Measurements from ENCODE around the gene MCCD1. TPM values are rescaled to one million over a fixed set of nuclear protein-coding genes. Genes with fewer than 3 reads are reported as not detected.
"Not testable (repeated sequence)": the region's sequence is repeated elsewhere in the genome, so short reads cannot be mapped to it uniquely, and the experiment has no call there.

Gene MCCD1
- total RNA-seq, 6 experiments from 2014 or later: not detected

DNA sequence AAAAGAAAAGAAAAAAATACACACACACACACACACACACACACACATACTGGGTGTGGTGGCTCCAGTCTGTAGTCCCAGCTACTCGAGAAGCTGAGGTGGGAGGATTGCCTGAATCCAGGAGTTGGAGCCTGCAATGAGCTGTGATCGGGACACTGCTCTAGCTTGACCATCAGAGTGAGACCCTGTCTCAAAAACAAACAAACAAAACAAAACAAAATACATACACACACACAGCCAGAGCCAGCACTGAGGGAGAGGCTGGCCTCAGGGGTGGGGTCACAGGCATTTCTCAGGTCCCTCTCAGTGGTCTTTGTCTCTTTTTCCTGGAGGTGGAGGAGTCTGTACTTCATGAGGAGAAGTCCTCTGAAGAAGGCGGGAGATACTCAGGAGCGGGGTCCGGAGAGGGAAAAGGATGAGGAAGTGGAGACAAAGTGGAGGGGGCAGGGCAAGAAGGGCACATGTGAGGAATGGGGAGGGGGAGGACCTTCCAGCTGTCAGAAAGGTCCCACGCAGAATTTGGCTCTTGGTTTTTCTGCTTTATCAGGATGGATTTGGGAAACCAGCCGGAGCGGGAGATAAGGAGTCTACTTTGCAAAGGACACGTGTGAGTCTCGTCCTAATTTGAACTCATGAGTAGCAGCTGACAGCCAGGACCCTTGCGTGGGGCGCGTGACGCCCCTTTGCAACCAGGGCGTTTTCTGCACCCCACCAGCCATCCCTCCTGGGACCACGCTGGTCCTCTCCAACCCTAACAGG lies 38.5 kb upstream of the MCCD1 start:
- no peak overlapping the region for H3K4me3 ChIP-seq
- 50% methylated on average over 6 of the region's 16 CpGs for WGBS (ENCODE audit: insufficient coverage, low coverage, low lambda C conversion rate, missing lambda C conversion rate)
- intact Hi-C loops (cut with DNase I): no loop called here
- ATAC-seq (no peak), DNase-seq (no peak)
- no peak overlapping the region for H3K27ac ChIP-seq
- no peaks in the 10 kb centered on the region for H3K4me1 ChIP-seq
- no peaks in the 10 kb centered on the region for H3K9me3 ChIP-seq
- no peaks in the 10 kb centered on the region for H3K36me3 ChIP-seq
- no peak for TF ChIP-seq POLR2A (IDR thresholded peaks at IDR 0.05)
- TF ChIP-seq, protein P1, sequence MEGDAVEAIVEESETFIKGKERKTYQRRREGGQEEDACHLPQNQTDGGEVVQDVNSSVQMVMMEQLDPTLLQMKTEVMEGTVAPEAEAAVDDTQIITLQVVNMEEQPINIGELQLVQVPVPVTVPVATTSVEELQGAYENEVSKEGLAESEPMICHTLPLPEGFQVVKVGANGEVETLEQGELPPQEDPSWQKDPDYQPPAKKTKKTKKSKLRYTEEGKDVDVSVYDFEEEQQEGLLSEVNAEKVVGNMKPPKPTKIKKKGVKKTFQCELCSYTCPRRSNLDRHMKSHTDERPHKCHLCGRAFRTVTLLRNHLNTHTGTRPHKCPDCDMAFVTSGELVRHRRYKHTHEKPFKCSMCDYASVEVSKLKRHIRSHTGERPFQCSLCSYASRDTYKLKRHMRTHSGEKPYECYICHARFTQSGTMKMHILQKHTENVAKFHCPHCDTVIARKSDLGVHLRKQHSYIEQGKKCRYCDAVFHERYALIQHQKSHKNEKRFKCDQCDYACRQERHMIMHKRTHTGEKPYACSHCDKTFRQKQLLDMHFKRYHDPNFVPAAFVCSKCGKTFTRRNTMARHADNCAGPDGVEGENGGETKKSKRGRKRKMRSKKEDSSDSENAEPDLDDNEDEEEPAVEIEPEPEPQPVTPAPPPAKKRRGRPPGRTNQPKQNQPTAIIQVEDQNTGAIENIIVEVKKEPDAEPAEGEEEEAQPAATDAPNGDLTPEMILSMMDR (IDR thresholded peaks at IDR 0.05): no peak
- no peaks in the 10 kb centered on the region for H3K27me3 ChIP-seq

DNA sequence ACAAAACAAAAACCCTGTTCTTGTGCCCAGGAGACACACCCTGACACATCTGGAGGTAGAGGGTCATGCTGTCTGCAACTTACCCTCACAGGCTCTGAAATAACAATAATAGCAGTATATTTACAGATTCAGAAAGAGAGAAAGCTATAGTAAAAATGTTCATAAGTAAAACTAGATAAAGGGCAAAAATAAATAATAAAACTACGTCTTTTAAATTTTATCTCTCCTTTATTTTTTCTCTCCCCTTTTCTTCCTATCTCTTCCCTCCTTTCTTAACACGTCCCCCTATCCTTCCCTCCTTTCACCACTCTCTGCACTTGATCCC lies 35.2 kb upstream of the MCCD1 start:
- H3K9me3 ChIP-seq; H3K36me3 ChIP-seq; H3K4me1 ChIP-seq; H3K27me3 ChIP-seq; ATAC-seq; DNase-seq; intact Hi-C loops (cut with DNase I): not testable (repeated sequence)
- H3K4me3 ChIP-seq: peak overlapping the region in 2 of 3 donors; percentile 48 to 58
- 0% methylated on average over 2 of the region's 2 CpGs for WGBS (ENCODE audit: insufficient coverage, low coverage, low lambda C conversion rate, missing lambda C conversion rate)
- H3K27ac ChIP-seq: peak overlapping the region in 1 of 3 donors; percentile 69

DNA sequence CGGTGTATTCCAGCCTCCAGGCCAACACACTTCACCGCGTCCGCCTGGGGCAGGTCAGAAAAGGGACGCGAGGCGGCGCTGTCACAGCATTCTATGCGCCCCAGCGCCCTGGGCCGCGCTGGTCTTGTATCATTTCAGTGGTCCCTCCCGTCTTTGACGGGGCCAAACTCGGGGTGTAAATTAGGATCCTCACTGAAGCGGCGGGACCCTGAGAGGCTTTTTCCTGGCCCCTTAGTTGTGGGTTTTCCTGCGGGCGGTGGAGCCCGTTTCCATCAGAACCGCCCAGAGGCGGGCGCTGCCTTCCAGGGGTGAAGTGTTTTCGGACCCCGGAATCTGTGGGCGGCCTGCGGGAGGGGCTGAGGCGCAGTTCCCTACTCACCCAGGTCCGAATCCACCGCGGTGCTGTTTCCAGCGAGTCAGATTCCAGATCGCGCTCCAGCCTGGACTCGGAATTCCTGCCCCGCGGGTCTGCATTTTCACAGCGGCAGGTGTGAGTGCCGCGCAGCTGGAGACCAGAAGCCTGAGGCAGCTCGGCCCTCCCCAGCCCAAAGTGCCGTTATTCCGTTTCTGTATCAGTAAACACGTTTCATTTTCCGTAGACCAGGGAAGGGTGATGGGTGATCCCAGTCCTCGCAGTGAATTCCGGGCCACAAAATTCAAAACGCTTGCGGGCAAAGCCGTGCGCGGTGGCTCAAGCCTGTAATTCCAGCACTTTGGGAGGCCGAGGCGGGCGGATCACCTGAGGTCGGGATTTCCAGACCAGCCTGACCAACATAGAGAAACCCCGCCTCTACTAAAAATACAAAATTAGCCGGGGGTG lies 34.7 kb upstream of the MCCD1 start:
- TF ChIP-seq, protein P1 (IDR thresholded peaks at IDR 0.05): peak; percentile 67 to 87 (median 76)
- TF ChIP-seq POLR2A (IDR thresholded peaks at IDR 0.05): peak; percentile 13
- Histone ChIP-seq H3K36me3 (no peaks in the 10 kb centered on the region), H3K4me1 (no peaks in the 10 kb centered on the region), H3K27ac (peak overlapping the region; percentile 69), H3K9me3 (no peaks in the 10 kb centered on the region), H3K4me3 (peak overlapping the region; percentile 48 to 58 (median 48)), H3K27me3 (no peaks in the 10 kb centered on the region)
- ATAC-seq (peak; percentile 80 to 85 (median 82)), DNase-seq (peak; percentile 83 to 88 (median 86))
- WGBS (ENCODE audit: insufficient coverage, low coverage, low lambda C conversion rate, missing lambda C conversion rate): under 1% methylated on average over 32 of the region's 58 CpGs
- intact Hi-C loops (cut with DNase I): no loop called here

DNA sequence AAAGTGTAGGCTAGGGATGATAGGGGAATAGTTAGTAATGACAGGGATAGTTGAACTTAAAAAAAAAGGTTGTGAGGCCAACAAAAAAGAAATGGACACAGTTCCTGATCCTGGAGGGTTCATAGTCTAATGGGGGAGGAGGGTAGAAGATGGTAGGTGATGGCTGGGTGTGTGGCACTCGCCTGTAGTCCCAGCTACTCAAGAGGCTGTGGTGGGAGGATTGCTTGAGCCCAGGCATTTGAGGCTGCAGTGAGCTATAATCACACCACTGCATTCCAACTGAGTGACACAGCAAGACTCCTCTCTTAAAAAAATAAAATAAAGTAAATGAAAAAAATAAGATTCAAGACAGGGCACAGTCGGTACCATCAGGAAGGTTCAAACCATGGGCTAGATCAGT lies 33.2 kb upstream of the MCCD1 start:
- H3K36me3 ChIP-seq: no peaks in the 10 kb centered on the region
- intact Hi-C loops (cut with DNase I): no loop called here
- peak overlapping the region in 1 of 3 donors; percentile 18 for H3K27ac ChIP-seq
- no peak overlapping the region for H3K4me3 ChIP-seq
- TF ChIP-seq, protein P1 (IDR thresholded peaks at IDR 0.05): no peak
- TF ChIP-seq POLR2A (IDR thresholded peaks at IDR 0.05): no peak
- ATAC-seq (no peak), DNase-seq (no peak)
- H3K27me3 ChIP-seq: no peaks in the 10 kb centered on the region
- 67% methylated on average over 2 of the region's 2 CpGs for WGBS (ENCODE audit: insufficient coverage, low coverage, low lambda C conversion rate, missing lambda C conversion rate)
- no peaks in the 10 kb centered on the region for H3K9me3 ChIP-seq
- no peaks in the 10 kb centered on the region for H3K4me1 ChIP-seq

DNA sequence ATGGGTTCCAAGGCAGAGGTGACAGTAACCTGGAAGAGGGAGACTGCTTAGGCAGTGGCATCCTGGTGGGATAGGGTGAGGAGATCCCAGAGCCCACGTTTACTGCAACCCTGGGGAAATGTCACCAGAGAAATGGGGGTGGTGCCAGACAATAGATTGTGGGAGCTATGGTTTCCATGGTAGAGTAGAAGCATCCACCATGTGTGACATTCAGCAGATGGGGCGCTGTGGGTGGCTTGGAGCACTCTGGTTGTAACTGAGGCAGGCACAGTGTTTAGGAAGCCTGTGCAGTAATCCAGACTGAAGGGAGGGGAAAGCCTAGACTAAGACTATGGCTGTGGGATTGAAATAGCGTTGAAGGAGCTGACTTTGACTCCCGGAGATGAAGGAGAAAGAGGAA lies 31.9 kb upstream of the MCCD1 start:
- H3K9me3 ChIP-seq; intact Hi-C loops (cut with DNase I); H3K27me3 ChIP-seq; H3K27ac ChIP-seq; ATAC-seq; DNase-seq; H3K36me3 ChIP-seq; H3K4me1 ChIP-seq; H3K4me3 ChIP-seq: not testable (repeated sequence)
- 28% methylated on average over 4 of the region's 4 CpGs for WGBS (ENCODE audit: insufficient coverage, low coverage, low lambda C conversion rate, missing lambda C conversion rate)
